ENCODE results near the gene DSCAM.

GRCh38 chr21:40235528-40235927 lies 611.4 kb downstream of the DSCAM start:
- TF ChIP-seq CTCF (IDR thresholded peaks at IDR 0.05) (no peak), PREB (CRISPR knock-in tag; IDR thresholded peaks at IDR 0.05; ENCODE audit: borderline replicate concordance) (no peak), FOXP4 (CRISPR knock-in tag; IDR thresholded peaks at IDR 0.05) (no peak), MAX (CRISPR knock-in tag; IDR thresholded peaks at IDR 0.05) (no peak), JAZF1 (CRISPR knock-in tag; IDR thresholded peaks at IDR 0.05) (no peak), ATF3 (CRISPR knock-in tag; conservative IDR thresholded peaks at IDR 0.05) (no peak), JUN (CRISPR knock-in tag; IDR thresholded peaks at IDR 0.05) (no peak), STAT6 (CRISPR knock-in tag; conservative IDR thresholded peaks at IDR 0.05; ENCODE audit: low read depth) (no peak), ZSCAN18 (CRISPR knock-in tag; IDR thresholded peaks at IDR 0.05) (no peak)
